DND-41 (cell line): ENCODE measurements around the gene AKT3.

Source experiments
- ATAC-seq: fragments of 200-7000 bp; cut with Tn5 transposase; 3 replicates; pipeline ENCODE4 v1.9.1; 2021; ENCODE audit warnings: low read depth; ENCODE audit not compliant: insufficient read depth
- DNase-seq: peaks from one replicate; pipeline ENCODE4 v3.0.0-alpha.2; 2020
- H2AFZ ChIP-seq: 2 replicates; pipeline ENCODE4 v1.6.0; 2012; ENCODE audit warnings: low read depth, low read length
- H3K27ac ChIP-seq: 2 replicates; pipeline ENCODE4 v1.5.1; 2012; ENCODE audit warnings: low read length, inconsistent platforms
- H3K27me3 ChIP-seq: fragments of 200-600 bp; sonication (generic); 2 replicates; pipeline ENCODE4 v1.6.0; 2012; ENCODE audit warnings: low read length, mild to moderate bottlenecking, inconsistent platforms; ENCODE audit not compliant: insufficient read depth, poor library complexity
- H3K36me3 ChIP-seq: 2 replicates; pipeline ENCODE4 v1.5.1; 2012; ENCODE audit warnings: low read length, inconsistent platforms; ENCODE audit not compliant: insufficient read depth
- H3K4me1 ChIP-seq: 2 replicates; pipeline ENCODE4 v1.5.1; 2012; ENCODE audit warnings: mild to moderate bottlenecking, low read length; ENCODE audit not compliant: insufficient read depth
- H3K4me2 ChIP-seq: 2 replicates; pipeline ENCODE4 v1.6.0; 2012; ENCODE audit warnings: mild to moderate bottlenecking, moderate library complexity, low read length, inconsistent platforms; ENCODE audit not compliant: insufficient read depth
- H3K4me3 ChIP-seq, 2 experiments: fragments of 200-600 bp in 1 of 2; shearing (Covaris generic) in 1 of 2; 2 replicates each; pipeline ENCODE4 v1.5.1; 2012 to 2016; ENCODE audit warnings: inconsistent platforms in 2 of 2, low read length in 2 of 2, mild to moderate bottlenecking in 2 of 2, low read depth in 1 of 2, moderate library complexity in 1 of 2
- H3K79me2 ChIP-seq: 2 replicates; pipeline ENCODE4 v1.6.0; 2012; ENCODE audit warnings: low read length, inconsistent platforms; ENCODE audit not compliant: insufficient read depth
- H3K9ac ChIP-seq: 2 replicates; pipeline ENCODE4 v1.6.0; 2012; ENCODE audit warnings: low read depth, mild to moderate bottlenecking, inconsistent platforms, low read length, moderate library complexity
- H3K9me3 ChIP-seq: 2 replicates; pipeline ENCODE4 v1.5.1; 2012; ENCODE audit warnings: low read length, moderate library complexity, mild to moderate bottlenecking, inconsistent platforms; ENCODE audit not compliant: insufficient read depth, severe bottlenecking
- H4K20me1 ChIP-seq: 2 replicates; pipeline ENCODE4 v1.6.0; 2012; ENCODE audit warnings: low read length; ENCODE audit not compliant: insufficient read depth
- EZH2 ChIP-seq: IDR thresholded peaks from 3 replicates; pipeline ENCODE4 v1.6.1; 2012; ENCODE audit warnings: borderline replicate concordance, low read depth, mild to moderate bottlenecking, moderate library complexity, low read length, inconsistent platforms; ENCODE audit not compliant: severe bottlenecking
- TF ChIP-seq, protein P1 (sequence below): IDR thresholded peaks from 2 replicates; pipeline ENCODE4 v1.5.1; 2012; ENCODE audit warnings: borderline replicate concordance, low read length, moderate library complexity, mild to moderate bottlenecking; ENCODE audit not compliant: poor library complexity, severe bottlenecking; ENCODE audit errors: extremely low read depth

Gene AKT3

DNA sequence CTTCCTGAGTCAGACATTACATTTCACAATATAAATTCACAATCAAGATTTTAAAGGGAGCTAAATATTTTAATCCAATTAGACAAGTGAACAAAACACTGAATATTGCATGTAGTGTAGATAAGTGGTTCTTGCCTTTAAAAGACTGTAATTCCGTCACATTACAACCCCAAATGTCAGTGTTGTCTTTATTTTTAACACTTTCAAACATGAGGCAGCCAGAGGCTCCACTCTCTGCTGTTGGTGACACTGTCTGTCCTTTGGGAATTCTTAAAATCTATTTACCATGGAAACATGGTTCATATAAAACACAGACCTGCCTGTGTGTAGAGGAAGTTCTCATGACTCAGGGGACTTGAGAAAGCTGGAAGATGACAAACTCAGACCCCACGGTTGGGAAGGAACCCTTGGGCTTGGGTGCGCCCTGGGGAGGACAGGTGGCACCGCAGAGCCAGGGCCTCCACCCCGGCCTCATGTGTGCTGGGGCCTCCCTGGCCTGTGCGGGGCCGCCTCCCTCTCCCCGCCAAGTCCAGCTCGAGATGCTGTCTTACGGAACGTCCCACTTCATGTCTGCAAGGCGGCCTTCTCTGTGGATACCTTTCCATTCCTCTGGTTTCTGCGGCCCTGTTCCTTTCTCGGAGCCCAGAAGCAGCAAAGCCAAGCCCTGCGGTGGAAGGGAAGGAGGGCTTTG lies 355.2 kb downstream of the AKT3 start:
- no peaks in the 10 kb centered on the region for H3K4me1 ChIP-seq
- H2AFZ ChIP-seq: no peak overlapping the region
- no peaks in the 10 kb centered on the region for H3K79me2 ChIP-seq
- ATAC-seq (no peak), DNase-seq (no peak)
- no peaks in the 10 kb centered on the region for H3K9me3 ChIP-seq
- H3K27ac ChIP-seq: no peak overlapping the region
- TF ChIP-seq, protein P1, sequence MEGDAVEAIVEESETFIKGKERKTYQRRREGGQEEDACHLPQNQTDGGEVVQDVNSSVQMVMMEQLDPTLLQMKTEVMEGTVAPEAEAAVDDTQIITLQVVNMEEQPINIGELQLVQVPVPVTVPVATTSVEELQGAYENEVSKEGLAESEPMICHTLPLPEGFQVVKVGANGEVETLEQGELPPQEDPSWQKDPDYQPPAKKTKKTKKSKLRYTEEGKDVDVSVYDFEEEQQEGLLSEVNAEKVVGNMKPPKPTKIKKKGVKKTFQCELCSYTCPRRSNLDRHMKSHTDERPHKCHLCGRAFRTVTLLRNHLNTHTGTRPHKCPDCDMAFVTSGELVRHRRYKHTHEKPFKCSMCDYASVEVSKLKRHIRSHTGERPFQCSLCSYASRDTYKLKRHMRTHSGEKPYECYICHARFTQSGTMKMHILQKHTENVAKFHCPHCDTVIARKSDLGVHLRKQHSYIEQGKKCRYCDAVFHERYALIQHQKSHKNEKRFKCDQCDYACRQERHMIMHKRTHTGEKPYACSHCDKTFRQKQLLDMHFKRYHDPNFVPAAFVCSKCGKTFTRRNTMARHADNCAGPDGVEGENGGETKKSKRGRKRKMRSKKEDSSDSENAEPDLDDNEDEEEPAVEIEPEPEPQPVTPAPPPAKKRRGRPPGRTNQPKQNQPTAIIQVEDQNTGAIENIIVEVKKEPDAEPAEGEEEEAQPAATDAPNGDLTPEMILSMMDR: no peak
- TF ChIP-seq EZH2: no peak
- no peak overlapping the region for H3K9ac ChIP-seq
- H3K4me2 ChIP-seq: no peak overlapping the region
- H3K4me3 ChIP-seq: no peak overlapping the region
- H3K27me3 ChIP-seq: no peaks in the 10 kb centered on the region
- peaks cover 17% of the 10 kb centered on the region for H3K36me3 ChIP-seq
- H4K20me1 ChIP-seq: no peaks in the 10 kb centered on the region

DNA sequence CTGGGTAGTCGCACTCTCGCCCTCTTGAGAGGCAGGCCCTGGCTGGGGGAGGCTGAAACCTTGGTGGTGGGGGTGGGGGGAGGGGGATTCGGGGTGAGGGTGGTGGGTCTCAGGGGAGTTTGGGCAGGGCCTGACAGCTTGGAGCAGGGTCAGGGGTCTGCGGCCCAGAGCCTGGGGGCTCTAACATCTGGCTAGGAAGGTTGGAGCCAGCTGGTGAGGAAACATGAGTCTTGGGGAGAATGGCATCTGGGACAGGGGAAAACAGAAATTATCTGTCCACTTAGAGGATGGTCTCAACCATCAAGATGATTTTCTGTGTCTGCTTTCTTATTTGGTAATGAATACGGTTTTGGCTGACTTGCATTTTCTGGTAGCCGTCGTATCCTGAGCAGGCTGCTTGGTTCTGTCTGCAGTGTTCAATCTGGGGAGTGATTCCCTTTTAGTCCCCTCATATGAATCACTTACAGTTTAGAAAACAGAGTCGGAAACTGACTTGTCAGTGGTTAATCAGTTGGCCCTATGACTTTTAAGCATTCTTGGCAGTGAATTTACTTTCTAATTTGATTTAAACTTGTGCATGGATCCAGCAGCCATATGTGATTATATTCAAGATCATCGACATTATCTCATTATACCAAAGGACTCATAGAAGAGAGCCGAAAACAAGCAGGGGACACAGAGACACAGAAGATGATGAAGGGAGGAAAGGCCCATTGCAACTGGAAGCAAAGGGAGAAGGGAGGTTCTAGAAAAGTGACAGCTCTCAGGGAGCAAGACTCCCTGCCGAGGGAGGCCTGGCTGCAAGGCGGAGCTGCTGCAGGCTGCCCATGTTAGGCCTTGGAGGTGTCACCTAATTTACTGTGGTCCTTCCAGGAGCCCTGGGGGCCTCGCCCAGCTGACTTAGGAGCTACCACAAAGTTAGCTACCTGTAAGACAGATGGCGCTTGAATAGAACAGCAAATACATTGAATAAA lies 356.6 kb downstream of the AKT3 start:
- DNase-seq (no peak), ATAC-seq (no peak)
- H4K20me1 ChIP-seq: no peaks in the 10 kb centered on the region
- no peak overlapping the region for H3K9ac ChIP-seq
- H3K36me3 ChIP-seq: peaks cover 18% of the 10 kb centered on the region
- no peaks in the 10 kb centered on the region for H3K27me3 ChIP-seq
- no peaks in the 10 kb centered on the region for H3K9me3 ChIP-seq
- TF ChIP-seq, protein P1: no peak
- TF ChIP-seq EZH2: no peak
- no peak overlapping the region for H3K27ac ChIP-seq
- H2AFZ ChIP-seq: no peak overlapping the region
- H3K4me3 ChIP-seq: no peak overlapping the region
- H3K4me2 ChIP-seq: no peak overlapping the region
- H3K79me2 ChIP-seq: no peaks in the 10 kb centered on the region
- H3K4me1 ChIP-seq: no peaks in the 10 kb centered on the region

DNA sequence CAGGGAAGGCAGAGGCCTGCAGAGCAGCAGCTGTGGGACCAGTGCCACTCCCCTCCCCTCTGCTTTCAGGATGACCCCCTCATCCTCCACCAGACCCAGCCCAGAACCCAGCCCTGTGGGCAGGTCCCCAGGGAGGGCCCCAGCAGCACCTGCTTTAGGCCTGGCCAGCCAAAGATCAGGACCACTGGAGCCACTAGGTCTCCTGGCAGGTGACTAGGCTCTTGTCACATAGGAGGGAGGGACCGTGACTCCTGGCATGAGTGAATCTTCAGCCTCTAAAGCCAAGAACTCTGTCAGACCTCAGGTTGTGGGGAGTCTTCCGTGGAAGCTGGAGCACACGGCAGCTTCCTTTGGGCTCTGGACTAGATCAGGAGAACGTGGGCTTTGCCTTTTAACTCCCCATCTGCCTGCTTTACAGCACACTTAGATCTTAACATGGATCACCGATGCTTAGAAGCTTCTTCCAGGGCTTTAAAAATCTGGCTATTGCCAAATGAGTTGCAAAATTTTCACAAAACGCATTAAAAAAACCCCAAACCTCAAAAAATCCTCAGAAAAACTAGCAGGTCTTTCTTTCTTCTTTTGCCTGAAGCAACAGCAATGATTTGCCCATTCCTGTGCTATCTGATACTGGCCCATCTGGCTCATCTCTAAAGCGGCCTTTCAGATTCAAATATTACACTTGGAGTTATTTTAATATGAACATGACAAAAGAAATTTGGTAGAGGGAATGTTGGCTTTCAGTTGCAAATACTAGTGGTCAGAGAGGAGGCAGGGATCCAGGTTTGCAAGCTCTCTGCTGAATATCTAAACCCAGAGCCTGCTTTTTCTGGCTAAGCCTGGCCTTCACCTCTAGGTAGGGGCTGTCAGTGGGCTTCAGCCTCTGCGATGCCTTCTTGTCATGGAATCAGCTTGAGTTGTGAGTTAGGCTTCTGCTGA lies 359.0 kb downstream of the AKT3 start:
- H3K27me3 ChIP-seq: no peaks in the 10 kb centered on the region
- no peaks in the 10 kb centered on the region for H3K9me3 ChIP-seq
- ATAC-seq (no peak), DNase-seq (no peak)
- H4K20me1 ChIP-seq: no peaks in the 10 kb centered on the region
- H3K79me2 ChIP-seq: no peaks in the 10 kb centered on the region
- no peak overlapping the region for H3K9ac ChIP-seq
- no peak overlapping the region for H3K4me2 ChIP-seq
- 0 out of 2 replicates have a peak, but pooled peaks cover 4% of the 10 kb centered on the region for H3K36me3 ChIP-seq
- TF ChIP-seq, protein P1: no peak
- no peak for TF ChIP-seq EZH2
- no peak overlapping the region for H3K4me3 ChIP-seq
- no peak overlapping the region for H2AFZ ChIP-seq
- no peak overlapping the region for H3K27ac ChIP-seq
- no peaks in the 10 kb centered on the region for H3K4me1 ChIP-seq
